Measurements from ENCODE around the gene ARHGEF16. TPM values are rescaled to one million over a fixed set of nuclear protein-coding genes. Genes with fewer than 3 reads are reported as not detected.

The ARHGEF16 gene
- total RNA-seq, 4 donors from 2014 or later, result 0.42 to 0.98 (median 0.69) TPM

- no peak for TF ChIP-seq CTCF (IDR thresholded peaks at IDR 0.05)
- TF ChIP-seq POLR2AphosphoS5 (IDR thresholded peaks at IDR 0.05), result no peak
- no peak for TF ChIP-seq EP300 (IDR thresholded peaks at IDR 0.05)
- no peak for TF ChIP-seq POLR2A (IDR thresholded peaks at IDR 0.05; ENCODE audit: low read depth)
- peaks cover 0 to 82% (median 0%) of the 10 kb centered on the region in 4 donors for H3K27me3 ChIP-seq
- no peak overlapping the region for H3K4me3 ChIP-seq
- no peak overlapping the region for H3K27ac ChIP-seq (replicated peaks in 1 of 4)
- peaks cover 0 to 22% (median 0%) of the 10 kb centered on the region in 4 donors for H3K36me3 ChIP-seq
- DNase-seq (ENCODE audit: extremely low spot score), result no peak
- intact Hi-C loops (cut with DNase I), result no loop called here
- 92% methylated on average over 12 of the region's 12 CpGs for WGBS
- no peaks in the 10 kb centered on the region for H3K9me3 ChIP-seq
- H3K4me1 ChIP-seq, result peaks cover 10 to 24% (median 14%) of the 10 kb centered on the region in 4 donors
Measured at GRCh38 chr1:3407021-3407420, 47.4 kb upstream of the ARHGEF16 start.

DNA sequence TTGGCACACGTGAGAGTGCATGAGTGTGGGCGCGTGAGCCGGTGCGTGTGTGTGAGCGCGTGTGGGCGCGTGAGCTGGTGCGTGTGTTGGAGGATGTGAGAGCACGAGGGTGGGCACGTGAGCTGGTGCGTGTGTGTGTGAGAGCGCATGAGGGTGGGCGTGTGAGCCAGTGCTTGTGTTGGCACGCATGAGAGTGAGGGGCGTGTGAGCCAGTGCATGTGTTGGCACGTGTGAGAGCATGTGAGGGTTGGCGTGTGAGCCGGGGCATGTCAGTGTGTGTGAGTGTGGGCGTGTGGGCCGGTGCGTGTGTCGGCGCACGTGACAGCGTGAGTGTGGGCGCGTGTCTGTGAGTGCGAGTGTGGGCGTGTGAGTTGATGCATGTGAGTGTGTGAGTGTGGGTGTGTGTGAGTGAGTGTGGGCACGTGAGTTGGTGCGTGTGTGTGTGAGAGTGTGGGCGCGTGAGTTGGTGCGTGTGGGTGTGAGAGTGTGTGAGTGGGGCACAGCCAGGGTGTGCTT, 45.7 kb upstream of the ARHGEF16 start:
- Histone ChIP-seq H3K4me1 (peaks cover 0 to 9% (median 0%) of the 10 kb centered on the region in 4 donors), H3K9me3 (no peaks in the 10 kb centered on the region), H3K27ac (replicated peaks in 1 of 4) (no peak overlapping the region), H3K36me3 (peaks cover 0 to 22% (median 0%) of the 10 kb centered on the region in 4 donors), H3K4me3 (no peak overlapping the region), H3K27me3 (peaks cover 0 to 86% (median 0%) of the 10 kb centered on the region in 4 donors)
- WGBS, result 89% methylated on average over 36 of the region's 36 CpGs
- no peak for DNase-seq (ENCODE audit: extremely low spot score)
- intact Hi-C loops (cut with DNase I), result no loop called here
- TF ChIP-seq POLR2A (IDR thresholded peaks at IDR 0.05; ENCODE audit: low read depth) (no peak), POLR2AphosphoS5 (IDR thresholded peaks at IDR 0.05) (no peak), CTCF (IDR thresholded peaks at IDR 0.05) (no peak)

DNA sequence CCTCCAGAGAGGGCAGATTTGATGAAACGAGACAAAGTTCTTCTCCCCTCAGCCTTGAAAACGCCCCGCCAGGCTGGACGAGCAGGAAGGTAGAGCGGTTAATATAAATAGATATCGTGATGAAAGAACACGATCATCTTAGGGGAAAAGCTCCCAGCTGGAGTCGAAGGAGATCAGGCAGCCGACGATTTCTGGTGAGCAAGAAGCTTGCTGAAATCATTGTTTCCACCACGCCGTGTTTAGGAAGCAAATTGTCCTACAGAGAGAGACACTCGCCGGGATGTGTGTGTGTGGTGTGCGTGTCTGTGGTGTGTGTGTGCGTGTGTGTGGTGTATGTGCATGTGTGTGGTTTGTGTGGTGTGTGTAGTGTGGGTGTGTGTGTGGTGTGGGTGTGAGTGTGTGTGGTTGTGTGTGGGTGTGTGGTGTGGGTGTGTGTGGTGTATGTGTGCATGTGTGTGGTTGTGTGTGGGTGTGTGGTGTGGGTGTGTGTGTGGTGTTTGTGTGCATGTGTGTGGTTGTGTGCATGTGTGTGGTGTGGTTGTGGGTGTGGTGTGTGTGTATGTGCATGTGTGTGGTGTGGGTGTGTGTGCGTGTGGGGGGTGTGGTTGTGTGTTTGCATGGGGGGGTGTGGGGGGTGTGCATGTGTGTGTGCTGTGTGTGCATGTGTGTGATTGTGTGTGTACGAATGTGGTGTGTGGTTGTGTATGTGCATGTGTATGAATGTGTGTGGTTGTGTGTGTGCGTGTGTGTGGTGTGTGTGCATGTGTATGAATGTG, 44.9 kb upstream of the ARHGEF16 start:
- H3K4me3 ChIP-seq, result no peak overlapping the region
- peaks cover 0 to 9% (median under 1%) of the 10 kb centered on the region in 4 donors for H3K4me1 ChIP-seq
- 65% methylated on average over 18 of the region's 19 CpGs for WGBS
- H3K27ac ChIP-seq (replicated peaks in 1 of 4), result no peak overlapping the region
- intact Hi-C loops (cut with DNase I), result loop anchor here (1.0 kb wide), 1 partner anchor 59 kb away; no protein-coding TSS in a partner anchor
- no peak for TF ChIP-seq POLR2AphosphoS5 (IDR thresholded peaks at IDR 0.05)
- no peak for TF ChIP-seq EP300 (IDR thresholded peaks at IDR 0.05)
- no peak for TF ChIP-seq POLR2A (IDR thresholded peaks at IDR 0.05; ENCODE audit: low read depth)
- TF ChIP-seq CTCF (IDR thresholded peaks at IDR 0.05), result no peak
- peaks cover 0 to 23% (median 0%) of the 10 kb centered on the region in 4 donors for H3K36me3 ChIP-seq
- no peaks in the 10 kb centered on the region for H3K9me3 ChIP-seq
- DNase-seq (ENCODE audit: extremely low spot score), result no peak
- peaks cover 0 to 86% (median 0%) of the 10 kb centered on the region in 4 donors for H3K27me3 ChIP-seq

DNA sequence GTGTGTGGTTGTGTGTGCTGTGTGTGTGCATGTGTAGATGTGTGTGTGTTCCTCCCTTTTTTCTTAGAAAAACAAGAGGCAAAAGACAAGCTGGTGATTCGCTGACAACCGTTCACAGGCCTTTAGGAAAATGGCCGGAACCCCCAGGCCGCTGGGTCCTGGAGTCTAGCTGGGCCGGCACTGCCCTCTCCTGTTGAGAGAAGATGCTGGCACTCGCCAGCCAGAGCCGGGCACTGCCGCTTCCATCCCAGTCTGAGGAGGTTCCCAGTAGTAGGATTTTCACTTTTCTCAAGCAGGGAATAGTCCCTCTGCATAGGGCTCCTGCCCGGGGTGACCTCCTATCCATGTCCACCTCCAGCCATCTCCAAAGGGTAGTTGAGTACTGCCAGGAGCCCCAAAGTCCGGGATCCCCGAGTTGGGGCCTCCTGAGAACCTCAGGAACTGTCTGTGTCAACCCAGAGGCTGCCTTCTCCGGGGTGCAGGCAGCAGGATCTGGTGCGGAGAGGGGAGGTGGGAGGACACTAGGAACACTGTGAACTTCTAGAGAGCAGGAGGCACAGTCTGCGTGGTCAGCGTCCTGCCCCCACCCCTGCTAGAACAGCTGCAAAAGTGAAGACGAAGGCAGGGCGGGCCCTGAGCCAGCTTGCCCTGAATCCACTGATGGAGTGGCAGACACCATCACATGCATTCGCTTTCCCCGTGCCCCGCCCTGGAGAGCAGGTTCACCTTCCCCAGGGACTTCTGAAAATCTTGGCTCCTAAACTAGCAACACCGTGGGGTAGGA, 44.1 kb upstream of the ARHGEF16 start:
- no peaks in the 10 kb centered on the region for H3K9me3 ChIP-seq
- peaks cover 0 to 19% (median 0%) of the 10 kb centered on the region in 4 donors for H3K36me3 ChIP-seq
- H3K27me3 ChIP-seq, result peaks cover 0 to 86% (median 0%) of the 10 kb centered on the region in 4 donors
- WGBS, result 65% methylated on average over 20 of the region's 21 CpGs
- H3K4me1 ChIP-seq, result peaks cover 0 to 9% (median 6%) of the 10 kb centered on the region in 4 donors
- intact Hi-C loops (cut with DNase I), result loop anchor here (1.0 kb wide), 1 partner anchor 60 kb away; no protein-coding TSS in a partner anchor
- no peak overlapping the region for H3K27ac ChIP-seq (replicated peaks in 1 of 4)
- no peak overlapping the region for H3K4me3 ChIP-seq
- no peak for TF ChIP-seq EP300 (IDR thresholded peaks at IDR 0.05)
- TF ChIP-seq POLR2AphosphoS5 (IDR thresholded peaks at IDR 0.05), result no peak
- TF ChIP-seq CTCF (IDR thresholded peaks at IDR 0.05), result peak; percentile 57 to 79 (median 72)
- no peak for DNase-seq (ENCODE audit: extremely low spot score)
